Mesothelial cell of epicardium (in vitro differentiated cells): Measurements from ENCODE around the gene ALG9. TPM values are rescaled to one million over a fixed set of nuclear protein-coding genes. Genes with fewer than 3 reads are reported as not detected.

Experiments
- DNase-seq, 2 experiments: peaks; one replicate each; pipeline ENCODE4 v3.0.0; 2021; ENCODE audit warnings: low spot score in 2 of 2; ENCODE audit not compliant: unreplicated experiment in 2 of 2
- H3K27ac Mint-ChIP-seq: 2 replicates; pipeline ENCODE4 v1.8.0; 2021; ENCODE audit warnings: mixed read lengths
- H3K27me3 Mint-ChIP-seq: 2 replicates; pipeline ENCODE4 v1.8.0; 2021; ENCODE audit warnings: low read depth, mixed read lengths
- H3K36me3 Mint-ChIP-seq: 2 replicates; pipeline ENCODE4 v1.8.0; 2021; ENCODE audit warnings: mixed read lengths
- H3K4me1 Mint-ChIP-seq: 2 replicates; pipeline ENCODE4 v1.8.0; 2021; ENCODE audit warnings: mixed read lengths
- H3K4me3 Mint-ChIP-seq: 2 replicates; pipeline ENCODE4 v1.8.0; 2021; ENCODE audit warnings: mild to moderate bottlenecking, moderate library complexity, mixed read lengths
- H3K9me3 Mint-ChIP-seq: 2 replicates; pipeline ENCODE4 v1.8.0; 2021; ENCODE audit warnings: mixed read lengths
- total RNA-seq: library from RNA; stranded (reverse); gene quantifications from 3 replicates; pipeline ENCODE4 v1.2.1, GENCODE V29; 2021
- TF ChIP-seq, protein P1 (sequence below): fragments of 200-600 bp; sonication (generic); IDR thresholded peaks from one replicate; pipeline ENCODE4 v1.5.0; 2021; ENCODE audit warnings: antibody characterized with exemption; ENCODE audit not compliant: unreplicated experiment

The ALG9 gene
- total RNA-seq, 1 donor from 2014 or later, result 50.6 TPM

DNA sequence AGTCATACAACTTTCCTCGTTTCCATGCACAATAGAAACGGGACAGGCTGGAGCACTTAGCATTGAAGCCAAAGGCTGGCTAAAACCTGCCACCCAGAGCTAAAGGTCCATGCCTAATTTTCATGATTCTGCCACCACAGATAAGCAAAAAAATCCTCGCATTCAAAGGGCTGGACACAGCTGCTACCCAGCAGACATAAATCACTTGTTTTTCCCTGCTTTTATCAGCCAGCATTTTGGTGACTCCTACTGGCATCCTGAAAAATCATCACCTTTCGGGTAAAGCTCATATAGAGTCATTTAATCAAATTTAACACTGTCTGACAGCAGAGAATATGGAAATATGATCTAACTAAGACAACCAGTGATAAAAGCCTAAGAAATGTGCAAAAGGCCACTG lies 37.9 kb downstream of the ALG9 start:
- Mint-ChIP-seq H3K36me3 (peaks cover 15% of the 10 kb centered on the region), H3K27ac (no peak overlapping the region)
- TF ChIP-seq, protein P1, sequence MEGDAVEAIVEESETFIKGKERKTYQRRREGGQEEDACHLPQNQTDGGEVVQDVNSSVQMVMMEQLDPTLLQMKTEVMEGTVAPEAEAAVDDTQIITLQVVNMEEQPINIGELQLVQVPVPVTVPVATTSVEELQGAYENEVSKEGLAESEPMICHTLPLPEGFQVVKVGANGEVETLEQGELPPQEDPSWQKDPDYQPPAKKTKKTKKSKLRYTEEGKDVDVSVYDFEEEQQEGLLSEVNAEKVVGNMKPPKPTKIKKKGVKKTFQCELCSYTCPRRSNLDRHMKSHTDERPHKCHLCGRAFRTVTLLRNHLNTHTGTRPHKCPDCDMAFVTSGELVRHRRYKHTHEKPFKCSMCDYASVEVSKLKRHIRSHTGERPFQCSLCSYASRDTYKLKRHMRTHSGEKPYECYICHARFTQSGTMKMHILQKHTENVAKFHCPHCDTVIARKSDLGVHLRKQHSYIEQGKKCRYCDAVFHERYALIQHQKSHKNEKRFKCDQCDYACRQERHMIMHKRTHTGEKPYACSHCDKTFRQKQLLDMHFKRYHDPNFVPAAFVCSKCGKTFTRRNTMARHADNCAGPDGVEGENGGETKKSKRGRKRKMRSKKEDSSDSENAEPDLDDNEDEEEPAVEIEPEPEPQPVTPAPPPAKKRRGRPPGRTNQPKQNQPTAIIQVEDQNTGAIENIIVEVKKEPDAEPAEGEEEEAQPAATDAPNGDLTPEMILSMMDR, result no peak

DNA sequence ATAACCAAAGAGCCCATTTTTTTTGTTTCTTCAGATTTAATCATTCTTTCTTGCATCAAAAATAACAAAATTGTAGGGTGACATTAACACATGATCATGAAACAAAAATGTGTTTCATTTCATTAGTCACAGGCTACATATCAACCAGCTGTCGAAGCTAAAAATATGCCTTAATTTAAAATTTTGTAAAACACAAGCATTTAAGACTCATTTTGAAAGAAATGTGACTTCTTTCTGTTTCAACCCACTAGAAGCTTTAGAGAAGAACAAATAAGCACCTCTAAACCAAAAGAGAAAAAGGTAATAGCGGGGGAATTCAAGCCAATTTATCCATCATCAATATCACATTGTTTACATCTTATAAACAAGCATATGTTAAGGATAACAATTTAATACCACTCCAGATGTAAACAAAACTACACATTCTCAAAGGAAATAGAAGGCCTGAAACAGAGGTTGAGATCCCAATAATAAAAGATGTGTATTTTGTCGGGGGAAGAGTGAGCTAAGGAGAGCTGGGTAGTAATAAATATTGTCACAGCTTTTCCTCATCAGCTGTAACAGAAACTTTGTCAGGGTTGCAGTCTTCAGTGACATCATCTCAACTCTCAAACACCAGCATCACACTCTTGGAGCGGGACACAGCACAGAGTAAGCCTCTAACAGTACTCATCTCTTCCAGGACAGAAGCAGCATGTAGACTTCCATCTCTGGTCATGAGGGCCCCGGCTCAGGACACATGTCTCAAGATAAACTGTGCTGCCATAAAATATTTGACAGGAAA lies 42.0 kb downstream of the ALG9 start:
- no peaks in the 10 kb centered on the region for H3K27me3 Mint-ChIP-seq
- no peak for DNase-seq
- H3K9me3 Mint-ChIP-seq, result no peaks in the 10 kb centered on the region
- H3K27ac Mint-ChIP-seq, result no peak overlapping the region
- peaks cover 15% of the 10 kb centered on the region for H3K36me3 Mint-ChIP-seq
- no peak overlapping the region for H3K4me3 Mint-ChIP-seq
- TF ChIP-seq, protein P1, result no peak
- H3K4me1 Mint-ChIP-seq, result no peaks in the 10 kb centered on the region

More for the DNA sequence above, 37.9 kb downstream of the ALG9 start:
- DNase-seq, result no peak
- Mint-ChIP-seq H3K4me3 (no peak overlapping the region), H3K4me1 (no peaks in the 10 kb centered on the region), H3K9me3 (no peaks in the 10 kb centered on the region), H3K27me3 (no peaks in the 10 kb centered on the region)

DNA sequence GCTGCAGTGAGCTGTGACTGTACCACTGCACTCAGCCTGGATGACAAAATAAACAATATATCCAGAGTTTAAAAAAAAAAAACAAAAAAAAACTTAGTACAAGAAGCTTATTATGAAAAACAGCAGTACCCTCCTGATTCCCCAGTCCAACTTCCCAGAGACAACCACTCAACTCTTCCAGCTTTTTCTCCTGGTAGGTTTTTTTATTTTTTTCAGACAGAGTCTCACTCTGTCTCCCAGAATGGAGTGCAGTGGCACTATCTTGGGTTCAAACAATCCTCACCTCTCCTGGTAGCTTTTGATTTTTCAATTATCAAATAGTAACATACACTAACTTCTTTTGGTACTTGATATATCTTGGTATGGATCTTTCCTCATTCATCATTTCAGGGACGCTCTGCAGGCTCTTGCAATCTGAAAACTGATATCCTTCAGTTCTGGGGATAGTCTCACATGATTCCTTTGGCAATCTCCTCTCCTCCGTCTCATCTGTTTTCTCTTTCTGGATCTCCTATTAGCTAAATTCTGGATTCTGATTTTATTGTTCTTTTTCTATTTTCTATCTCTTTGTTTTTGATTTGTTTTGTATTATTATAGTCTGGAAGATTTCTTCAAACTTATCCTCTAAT lies 44.9 kb downstream of the ALG9 start:
- no peaks in the 10 kb centered on the region for H3K4me1 Mint-ChIP-seq
- no peaks in the 10 kb centered on the region for H3K9me3 Mint-ChIP-seq
- peaks cover 19% of the 10 kb centered on the region for H3K36me3 Mint-ChIP-seq
- no peak overlapping the region for H3K4me3 Mint-ChIP-seq
- H3K27ac Mint-ChIP-seq, result no peak overlapping the region
- DNase-seq, result no peak
- no peaks in the 10 kb centered on the region for H3K27me3 Mint-ChIP-seq
- TF ChIP-seq, protein P1, result no peak

DNA sequence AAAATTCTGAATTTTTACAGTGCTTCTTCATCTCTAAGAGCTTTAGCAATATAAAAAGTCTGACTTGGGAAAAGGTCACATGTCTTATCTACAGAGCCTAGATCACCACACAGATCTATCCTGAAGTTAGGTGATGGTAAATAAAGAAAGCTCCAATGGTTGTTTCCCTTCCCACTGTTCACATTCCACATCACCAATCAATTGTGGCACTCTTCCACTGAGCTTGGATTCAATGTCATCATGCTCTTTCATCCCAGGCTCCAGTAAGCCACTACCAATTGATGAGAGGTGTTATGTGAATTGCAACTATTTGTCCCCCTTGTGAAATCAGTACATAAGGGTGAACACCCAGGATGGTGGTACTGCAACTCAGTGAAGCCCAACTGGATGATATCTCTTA lies 47.8 kb downstream of the ALG9 start:
- H3K36me3 Mint-ChIP-seq, result peaks cover 19% of the 10 kb centered on the region
- H3K9me3 Mint-ChIP-seq, result no peaks in the 10 kb centered on the region
- no peak overlapping the region for H3K27ac Mint-ChIP-seq
- peaks cover 12% of the 10 kb centered on the region for H3K4me1 Mint-ChIP-seq
- no peaks in the 10 kb centered on the region for H3K27me3 Mint-ChIP-seq
- no peak for DNase-seq
- H3K4me3 Mint-ChIP-seq, result no peak overlapping the region
- TF ChIP-seq, protein P1, result no peak

DNA sequence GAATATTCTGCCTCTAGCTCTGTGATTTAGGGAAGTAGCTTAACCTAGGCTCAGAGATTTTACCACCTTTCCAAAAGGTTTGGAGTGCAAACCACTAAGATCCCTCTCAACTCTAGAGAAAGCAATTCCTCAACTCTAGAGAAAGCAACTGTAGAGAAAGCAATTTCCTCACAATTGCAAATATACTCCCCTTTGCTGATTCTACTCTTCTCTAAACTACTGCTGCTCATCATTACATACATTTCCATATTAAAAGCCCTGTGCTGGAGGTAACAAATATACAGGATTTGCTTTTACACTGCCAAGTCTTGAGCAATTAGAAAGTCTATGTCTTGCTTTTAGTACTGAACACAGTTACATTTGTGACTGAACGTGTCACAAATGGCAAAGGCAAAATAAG lies 48.2 kb downstream of the ALG9 start:
- no peak overlapping the region for H3K4me3 Mint-ChIP-seq

More for the DNA sequence above, 48.2 kb downstream of the ALG9 start:
- Mint-ChIP-seq H3K9me3 (no peaks in the 10 kb centered on the region), H3K4me1 (peaks cover 13% of the 10 kb centered on the region), H3K27ac (no peak overlapping the region), H3K27me3 (no peaks in the 10 kb centered on the region), H3K36me3 (peaks cover 19% of the 10 kb centered on the region)
- no peak for DNase-seq
- TF ChIP-seq, protein P1, result no peak
